Measurements from ENCODE around the gene SMC6.

GRCh38 chr2:17646838-17647701 is 106.5 kb downstream of the SMC6 start:
- TF ChIP-seq CTCF (IDR thresholded peaks at IDR 0.05 in 4 of 5, conservative IDR thresholded peaks at IDR 0.05 in 1 of 5): no peak
- no peak for TF ChIP-seq POLR2A (IDR thresholded peaks at IDR 0.05)
